CD4-positive, alpha-beta T cell (primary cell): Measurements from ENCODE around the gene DDX54. TPM values are rescaled to one million over a fixed set of nuclear protein-coding genes. Genes with fewer than 3 reads are reported as not detected.

ENCODE experiments used
- ATAC-seq: fragments of 200-7000 bp; cut with Tn5 transposase; one replicate; pipeline ENCODE4 v1.10.0; 2022; ENCODE audit warnings: mild to moderate bottlenecking; ENCODE audit not compliant: poor library complexity
- CTCF ChIA-PET: fragments of 350-600 bp; sonication (Branson Sonifier 250); formaldehyde crosslinking; loops from one replicate; lab custom pipeline; 2021; ENCODE audit warnings: antibody characterized with exemption, inconsistent platforms; lab: Charles Lee
- POLR2A ChIA-PET: fragments of 350-600 bp; sonication (Branson Sonifier 250); formaldehyde crosslinking; loops from one replicate; lab custom pipeline; 2021; ENCODE audit warnings: antibody characterized with exemption, inconsistent platforms; lab: Charles Lee
- DNase-seq, 14 experiments: peaks; one replicate each; pipeline ENCODE4 v3.0.0-alpha.2; 2013 to 2020; ENCODE audit warnings: mixed read lengths in 2 of 14
- H3K27ac ChIP-seq, 2 donors: one replicate each; pipeline versions ENCODE4 v1.5.1 to v1.7.0; 2013; ENCODE audit warnings: low read length in 2 of 2, low read depth in 1 of 2, mild to moderate bottlenecking in 1 of 2
- H3K27me3 ChIP-seq, 2 experiments: 1 replicate in 1 of 2; 2 replicates in 1 of 2; pipeline versions ENCODE4 v1.6.1 to v1.7.0; 2013; ENCODE audit warnings: low read length in 2 of 2, control low read depth in 1 of 2, mild to moderate bottlenecking in 1 of 2, moderate library complexity in 1 of 2; ENCODE audit not compliant: insufficient read depth in 2 of 2, control insufficient read depth in 1 of 2
- H3K36me3 ChIP-seq: one replicate; pipeline ENCODE4 v1.6.1; 2013; ENCODE audit warnings: low read length, control low read depth; ENCODE audit not compliant: insufficient read depth
- H3K4me1 ChIP-seq: one replicate; pipeline ENCODE4 v1.6.1; 2013; ENCODE audit warnings: low read length, control low read depth; ENCODE audit not compliant: insufficient read depth
- H3K4me3 ChIP-seq: one replicate; pipeline ENCODE4 v1.5.1; 2013; ENCODE audit warnings: mild to moderate bottlenecking, low read length, moderate library complexity
- H3K9me3 ChIP-seq, 2 experiments: 1 replicate in 1 of 2; 2 replicates in 1 of 2; pipeline versions ENCODE4 v1.6.1 to v1.7.0; 2013; ENCODE audit warnings: low read length in 2 of 2, mild to moderate bottlenecking in 2 of 2, control low read depth in 1 of 2, moderate library complexity in 1 of 2; ENCODE audit not compliant: control insufficient read depth in 1 of 2, insufficient read depth in 1 of 2
- H3K27ac Mint-ChIP-seq: one replicate; pipeline ENCODE4 v1.8.0; 2020; ENCODE audit warnings: mixed read lengths
- H3K27me3 Mint-ChIP-seq: one replicate; pipeline ENCODE4 v1.8.0; 2021; ENCODE audit warnings: mixed read lengths
- H3K36me3 Mint-ChIP-seq: one replicate; pipeline ENCODE4 v1.8.0; 2021; ENCODE audit warnings: low read depth, mixed read lengths
- H3K4me1 Mint-ChIP-seq: one replicate; pipeline ENCODE4 v1.8.0; 2021; ENCODE audit warnings: low read depth, mixed read lengths
- H3K4me3 Mint-ChIP-seq: one replicate; pipeline ENCODE4 v1.8.0; 2020; ENCODE audit warnings: mild to moderate bottlenecking, mixed read lengths
- H3K9me3 Mint-ChIP-seq: one replicate; pipeline ENCODE4 v1.8.0; 2020; ENCODE audit warnings: mixed read lengths
- CTCF ChIP-seq: fragments of 200-600 bp; IDR thresholded peaks from one replicate; pipeline ENCODE4 v1.8.0; 2022; ENCODE audit warnings: antibody characterized with exemption, mild to moderate bottlenecking
- intact Hi-C, 2 experiments: fragments of 100-400 bp; cut with DNase I in 1 of 2; cut with micrococcal nuclease in 1 of 2; formaldehyde crosslinking; loops; one replicate each; pipeline versions ENCODE4 v1.15.1 to v1.9.0; 2023 to 2025; cut with DNase I, micrococcal nuclease
- total RNA-seq, 174 experiments: library from RNA in 2 of 174; stranded (reverse) in 2 of 174; gene quantifications; one replicate each; pipeline ENCODE4 v1.2.3 and lab custom pipeline; 2021 to 2026

DDX54 gene
- total RNA-seq, 2 experiments from 2014 or later, result 56.8 to 61.1 TPM

GRCh38 chr12:113116875-113117274 lies 68.4 kb downstream of the DDX54 start:
- intact Hi-C loops, result no loop called here
- Mint-ChIP-seq H3K9me3 (no peaks in the 10 kb centered on the region), H3K4me1 (no peaks in the 10 kb centered on the region), H3K36me3 (no peaks in the 10 kb centered on the region), H3K27me3 (no peaks in the 10 kb centered on the region), H3K27ac (no peak overlapping the region), H3K4me3 (no peak overlapping the region)
- no peak for TF ChIP-seq CTCF
- CTCF ChIA-PET, result no interaction called here
- Histone ChIP-seq H3K27ac (no peak overlapping the region), H3K9me3 (no peaks in the 10 kb centered on the region), H3K27me3 (no peaks in the 10 kb centered on the region), H3K4me1 (no peaks in the 10 kb centered on the region), H3K36me3 (no peaks in the 10 kb centered on the region), H3K4me3 (no peak overlapping the region)
- DNase-seq (no peak), ATAC-seq (no peak)
- POLR2A ChIA-PET, result no interaction called here

- Mint-ChIP-seq H3K4me1 (peaks cover 5% of the 10 kb centered on the region), H3K27ac (no peak overlapping the region), H3K27me3 (no peaks in the 10 kb centered on the region), H3K36me3 (no peaks in the 10 kb centered on the region), H3K4me3 (no peak overlapping the region), H3K9me3 (no peaks in the 10 kb centered on the region)
- Histone ChIP-seq H3K9me3 (no peaks in the 10 kb centered on the region), H3K27ac (no peak overlapping the region), H3K4me1 (peaks cover 1% of the 10 kb centered on the region), H3K27me3 (no peaks in the 10 kb centered on the region), H3K36me3 (no peaks in the 10 kb centered on the region), H3K4me3 (no peak overlapping the region)
- POLR2A ChIA-PET, result no interaction called here
- ATAC-seq (no peak), DNase-seq (no peak)
- CTCF ChIA-PET, result no interaction called here
- intact Hi-C loops, result no loop called here
- no peak for TF ChIP-seq CTCF
Observed at GRCh38 chr12:113115455-113116126, 69.7 kb downstream of the DDX54 start.

GRCh38 chr12:113114447-113115178 lies 70.7 kb downstream of the DDX54 start:
- H3K9me3 Mint-ChIP-seq, result no peaks in the 10 kb centered on the region
- H3K27ac Mint-ChIP-seq, result no peak overlapping the region
- ChIA-PET CTCF (no interaction called here), POLR2A (interaction anchor here (0.6 kb wide), 1 partner anchor 91 kb away, joined by 3 read pairs; no protein-coding TSS in a partner anchor)
- Histone ChIP-seq H3K36me3 (no peaks in the 10 kb centered on the region), H3K9me3 (no peaks in the 10 kb centered on the region), H3K27ac (no peak overlapping the region), H3K4me3 (no peak overlapping the region), H3K4me1 (peaks cover 11% of the 10 kb centered on the region), H3K27me3 (no peaks in the 10 kb centered on the region)
- no peak overlapping the region for H3K4me3 Mint-ChIP-seq
- no peaks in the 10 kb centered on the region for H3K36me3 Mint-ChIP-seq
- intact Hi-C loops, result no loop called here
- no peaks in the 10 kb centered on the region for H3K27me3 Mint-ChIP-seq
- no peak for DNase-seq
- peaks cover 11% of the 10 kb centered on the region for H3K4me1 Mint-ChIP-seq
- ATAC-seq, result no peak
- no peak for TF ChIP-seq CTCF
